Mammary epithelial cell (primary cell): ENCODE measurements around the gene ACSM5.
"Not testable (repeated sequence)": the region's sequence is repeated elsewhere in the genome, so short reads cannot be mapped to it uniquely, and the experiment has no call there.

Experiments used
- EZH2 ChIP-seq: IDR thresholded peaks from 2 replicates; pipeline ENCODE4 v1.6.1; 2012; ENCODE audit warnings: low read length, inconsistent platforms, borderline replicate concordance
- TF ChIP-seq, protein P1 (sequence below), 2 donors: IDR thresholded peaks in 1 of 2; conservative IDR thresholded peaks in 1 of 2; 2 replicates each; pipeline ENCODE4 v1.5.1; 2011 to 2012; ENCODE audit warnings: inconsistent platforms in 2 of 2, low read length in 2 of 2, mild to moderate bottlenecking in 2 of 2, control low read depth in 1 of 2, low read depth in 1 of 2; ENCODE audit not compliant: insufficient read depth in 1 of 2; ENCODE audit errors: extremely low read depth in 1 of 2

- TF ChIP-seq, protein P1, sequence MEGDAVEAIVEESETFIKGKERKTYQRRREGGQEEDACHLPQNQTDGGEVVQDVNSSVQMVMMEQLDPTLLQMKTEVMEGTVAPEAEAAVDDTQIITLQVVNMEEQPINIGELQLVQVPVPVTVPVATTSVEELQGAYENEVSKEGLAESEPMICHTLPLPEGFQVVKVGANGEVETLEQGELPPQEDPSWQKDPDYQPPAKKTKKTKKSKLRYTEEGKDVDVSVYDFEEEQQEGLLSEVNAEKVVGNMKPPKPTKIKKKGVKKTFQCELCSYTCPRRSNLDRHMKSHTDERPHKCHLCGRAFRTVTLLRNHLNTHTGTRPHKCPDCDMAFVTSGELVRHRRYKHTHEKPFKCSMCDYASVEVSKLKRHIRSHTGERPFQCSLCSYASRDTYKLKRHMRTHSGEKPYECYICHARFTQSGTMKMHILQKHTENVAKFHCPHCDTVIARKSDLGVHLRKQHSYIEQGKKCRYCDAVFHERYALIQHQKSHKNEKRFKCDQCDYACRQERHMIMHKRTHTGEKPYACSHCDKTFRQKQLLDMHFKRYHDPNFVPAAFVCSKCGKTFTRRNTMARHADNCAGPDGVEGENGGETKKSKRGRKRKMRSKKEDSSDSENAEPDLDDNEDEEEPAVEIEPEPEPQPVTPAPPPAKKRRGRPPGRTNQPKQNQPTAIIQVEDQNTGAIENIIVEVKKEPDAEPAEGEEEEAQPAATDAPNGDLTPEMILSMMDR (conservative IDR thresholded peaks at IDR 0.05 in 1 of 2, IDR thresholded peaks at IDR 0.05 in 1 of 2; ENCODE audit: extremely low read depth in 1 of 2, insufficient read depth in 1 of 2, low read depth in 1 of 2, low read length in 2 of 2) = not testable (repeated sequence)
- TF ChIP-seq EZH2 = not testable (repeated sequence)
These were observed 61.4 kb downstream of the ACSM5 start for GRCh38 chr16:20470732-20471131.
